ENCODE results near the gene PTTG1IP.

DNA sequence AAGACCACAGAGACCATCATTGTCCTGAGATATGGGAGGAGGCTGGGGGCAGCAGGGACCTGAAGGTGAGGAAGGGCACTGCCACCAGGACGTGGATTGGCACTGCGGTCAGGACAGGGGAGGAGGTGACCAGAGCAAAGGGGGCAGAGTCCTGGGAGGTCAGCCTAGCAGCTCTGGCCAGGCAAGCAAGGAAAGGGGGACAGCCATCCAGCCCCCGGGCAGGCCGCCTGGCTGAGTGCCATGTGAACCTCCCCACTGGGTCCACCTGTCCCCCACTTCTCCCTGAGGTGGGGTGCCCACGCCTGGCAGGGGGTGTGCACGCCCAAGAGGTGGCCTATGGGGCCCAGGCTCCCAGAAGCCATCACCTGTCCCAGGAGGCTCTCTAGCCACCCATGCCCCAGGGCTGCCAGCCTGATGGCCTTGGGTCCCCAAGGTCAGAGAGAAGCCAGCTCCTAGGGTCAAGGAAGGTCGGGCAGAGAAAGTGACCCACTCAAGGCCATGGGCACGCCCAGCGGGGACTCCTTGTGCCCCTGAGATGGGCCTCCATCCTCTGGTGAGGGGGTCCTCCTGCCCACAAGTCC is 17.6 kb upstream of the PTTG1IP start:
- TF ChIP-seq ZNF274 (IDR thresholded peaks at IDR 0.05; ENCODE audit: low read depth, low read length), result no peak
- no peak for TF ChIP-seq YY1 (IDR thresholded peaks at IDR 0.05; ENCODE audit: insufficient read depth, insufficient read length)
- no peak for TF ChIP-seq SUZ12 (IDR thresholded peaks at IDR 0.05; ENCODE audit: extremely low read depth, insufficient read depth, insufficient read length)
